Activated CD4-positive, alpha-beta T cell treated with anti-CD3 and anti-CD28 coated beads, Interleukin-10, Interleukin-2, amounts not matched to agents 100 ng/mL and 50 ng/mL, durations not matched to agents 16 hours and 8 hours (primary cell): ENCODE data around the gene MRPL14.
A peak's percentile ranks its signal among the peaks of the same experiment; 100 is the strongest.
"Not testable (repeated sequence)": the region's sequence is repeated elsewhere in the genome, so short reads cannot be mapped to it uniquely, and the experiment has no call there.

ENCODE experiments used
- DNase-seq: peaks from one replicate; pipeline ENCODE4 v3.0.0-alpha.2; 2020

Gene MRPL14

GRCh38 chr6:44096612-44097011 is 30.6 kb downstream of the MRPL14 start:
- peak; percentile 79 for DNase-seq

- not testable (repeated sequence) for DNase-seq
Observed at GRCh38 chr6:44095243-44095623, 32.0 kb downstream of the MRPL14 start.

GRCh38 chr6:44094403-44095242 is 32.6 kb downstream of the MRPL14 start:
- DNase-seq: no peak

- no peak for DNase-seq
Observed at GRCh38 chr6:44093750-44094402, 33.4 kb downstream of the MRPL14 start.

- DNase-seq: no peak
Observed at GRCh38 chr6:44093066-44093465, 34.2 kb downstream of the MRPL14 start.

- no peak for DNase-seq
Observed at GRCh38 chr6:44091981-44092884, 35.0 kb downstream of the MRPL14 start.

- not testable (repeated sequence) for DNase-seq
Observed at GRCh38 chr6:44091356-44091755, 35.9 kb downstream of the MRPL14 start.

- no peak for DNase-seq
Observed at GRCh38 chr6:44090465-44090864, 36.8 kb downstream of the MRPL14 start.

GRCh38 chr6:44088827-44089590 is 38.2 kb downstream of the MRPL14 start:
- DNase-seq: no peak

- no peak for DNase-seq
Observed at GRCh38 chr6:44087623-44088022, 39.6 kb downstream of the MRPL14 start.

- DNase-seq: no peak
Observed at GRCh38 chr6:44086931-44087574, 40.2 kb downstream of the MRPL14 start.

- no peak for DNase-seq
Observed at GRCh38 chr6:44085219-44085618, 42.0 kb downstream of the MRPL14 start.

GRCh38 chr6:44084231-44085014 is 42.8 kb downstream of the MRPL14 start:
- no peak for DNase-seq

GRCh38 chr6:44082872-44083321 is 44.4 kb downstream of the MRPL14 start:
- no peak for DNase-seq

GRCh38 chr6:44081753-44082152 is 45.5 kb downstream of the MRPL14 start:
- DNase-seq: no peak

GRCh38 chr6:44080561-44081521 is 46.4 kb downstream of the MRPL14 start:
- DNase-seq: peak; percentile 19

GRCh38 chr6:44079672-44080071 is 47.6 kb downstream of the MRPL14 start:
- DNase-seq: no peak

GRCh38 chr6:44078827-44079671 is 48.2 kb downstream of the MRPL14 start:
- peak; percentile 78 for DNase-seq
